ENCODE results near the gene ETV1.
"Not testable (repeated sequence)": the region's sequence is repeated elsewhere in the genome, so short reads cannot be mapped to it uniquely, and the experiment has no call there.

The ETV1 gene

GRCh38 chr7:13920053-13920697 lies 69.3 kb downstream of the ETV1 start:
- peak; percentile 87 for DNase-seq

GRCh38 chr7:13918333-13918732 lies 71.1 kb downstream of the ETV1 start:
- not testable (repeated sequence) for DNase-seq

- not testable (repeated sequence) for DNase-seq
These were observed 72.4 kb downstream of the ETV1 start for GRCh38 chr7:13917103-13917502.

GRCh38 chr7:13915891-13916290 lies 73.6 kb downstream of the ETV1 start:
- no peak for DNase-seq

- no peak for DNase-seq
These were observed 76.7 kb downstream of the ETV1 start for GRCh38 chr7:13912715-13913278.

GRCh38 chr7:13911909-13912308 lies 77.6 kb downstream of the ETV1 start:
- DNase-seq, result no peak

GRCh38 chr7:13910805-13911551 lies 78.5 kb downstream of the ETV1 start:
- no peak for DNase-seq

GRCh38 chr7:13908667-13909397 lies 80.6 kb downstream of the ETV1 start:
- DNase-seq, result peak; percentile 71

GRCh38 chr7:13907831-13908230 lies 81.6 kb downstream of the ETV1 start:
- DNase-seq, result no peak

GRCh38 chr7:13904689-13905088 lies 84.8 kb downstream of the ETV1 start:
- DNase-seq, result peak; percentile 18

GRCh38 chr7:13904007-13904406 lies 85.5 kb downstream of the ETV1 start:
- peak; percentile 47 for DNase-seq

GRCh38 chr7:13901577-13901976 lies 87.9 kb downstream of the ETV1 start:
- no peak for DNase-seq

- no peak for DNase-seq
These were observed 90.4 kb downstream of the ETV1 start for GRCh38 chr7:13898957-13899670.

- no peak for DNase-seq
These were observed 91.6 kb downstream of the ETV1 start for GRCh38 chr7:13897819-13898218.

- no peak for DNase-seq
These were observed 94.5 kb downstream of the ETV1 start for GRCh38 chr7:13894954-13895353.

- no peak for DNase-seq
These were observed 95.1 kb downstream of the ETV1 start for GRCh38 chr7:13894377-13894776.

- no peak for DNase-seq
These were observed 98.7 kb downstream of the ETV1 start for GRCh38 chr7:13890793-13891192.

- DNase-seq, result no peak
These were observed 103.1 kb downstream of the ETV1 start for GRCh38 chr7:13886356-13886755.

- DNase-seq, result no peak
These were observed 107.4 kb downstream of the ETV1 start for GRCh38 chr7:13882051-13882450.

GRCh38 chr7:13880789-13881188 lies 108.7 kb downstream of the ETV1 start:
- no peak for DNase-seq

- DNase-seq, result no peak
These were observed 109.3 kb downstream of the ETV1 start for GRCh38 chr7:13879994-13880686.

GRCh38 chr7:13879143-13879542 lies 110.3 kb downstream of the ETV1 start:
- DNase-seq, result no peak

Data from NCI-H1436 (cell line).